Gastroesophageal sphincter (tissue), 3 donors: ENCODE data around the gene SLC12A4.
"Not testable (repeated sequence)": the region's sequence is repeated elsewhere in the genome, so short reads cannot be mapped to it uniquely, and the experiment has no call there.

Source experiments
- CTCF ChIP-seq, 4 experiments: fragments of 200-600 bp in 2 of 4; fragments of 450-650 bp in 2 of 4; sonication (generic) in 1 of 4; IDR thresholded peaks; one replicate each; pipeline ENCODE4 v1.5.1; 2017 to 2019; ENCODE audit warnings: antibody characterized with exemption in 4 of 4, mild to moderate bottlenecking in 2 of 4, moderate library complexity in 2 of 4
- EP300 ChIP-seq: sonication (generic); formaldehyde crosslinking; IDR thresholded peaks from one replicate; pipeline ENCODE4 v1.6.1; 2017; ENCODE audit warnings: antibody characterized with exemption, mild to moderate bottlenecking
- POLR2AphosphoS5 ChIP-seq: sonication (generic); formaldehyde crosslinking; IDR thresholded peaks from one replicate; pipeline ENCODE4 v1.6.1; 2017; ENCODE audit warnings: antibody characterized with exemption

DNA sequence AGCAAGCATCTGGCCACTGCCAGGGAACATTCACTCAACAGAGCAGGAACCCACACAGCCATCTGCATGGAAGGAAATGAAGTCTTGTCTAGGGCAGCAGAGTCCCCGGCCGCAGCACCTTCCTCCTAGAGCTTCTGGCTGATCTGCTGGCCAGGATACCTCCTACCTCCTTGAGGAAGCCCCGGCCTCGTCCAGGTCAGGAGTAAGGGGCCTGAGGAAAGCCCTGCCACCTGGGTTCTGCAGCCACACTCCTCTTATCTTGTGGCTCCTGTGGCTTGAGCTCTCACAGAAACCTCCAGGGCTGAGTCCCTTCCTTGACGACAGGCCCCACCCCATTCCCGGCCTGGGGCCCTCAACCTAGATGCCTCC is 25.6 kb upstream of the SLC12A4 start:
- not testable (repeated sequence) for TF ChIP-seq CTCF (IDR thresholded peaks at IDR 0.05); POLR2AphosphoS5; EP300
